ENCODE data around the gene ALG9.

The ALG9 gene

DNA sequence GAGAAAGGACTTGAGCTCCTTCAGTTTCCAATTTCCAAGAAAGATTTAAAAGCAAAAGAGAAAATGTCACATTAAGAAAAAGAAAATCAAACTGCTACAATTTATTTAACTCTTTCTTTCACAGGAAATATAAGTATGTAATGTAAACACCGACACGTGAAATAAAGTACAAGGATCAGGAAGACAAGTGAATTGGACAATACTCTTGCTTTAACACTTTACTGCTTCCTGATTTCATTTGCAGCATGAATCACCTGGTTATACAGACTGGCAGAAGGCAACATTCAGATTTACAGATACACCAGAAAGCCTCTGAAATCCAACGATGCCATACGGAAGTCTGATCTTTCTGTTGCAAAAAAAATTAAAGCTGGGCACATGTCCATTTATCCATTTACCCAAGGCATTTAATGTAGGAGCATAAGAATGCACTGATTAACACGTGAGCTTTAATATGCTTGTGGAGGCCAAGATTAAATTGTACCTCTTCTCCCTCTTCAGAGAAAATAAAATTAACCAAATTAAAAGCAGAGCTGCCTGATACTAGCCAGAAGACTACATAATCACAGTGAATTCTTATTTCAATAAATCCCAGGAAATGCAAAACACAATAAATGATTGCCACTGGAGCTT, 89.2 kb downstream of the ALG9 start:
- TF ChIP-seq CTCF (IDR thresholded peaks at IDR 0.05; ENCODE audit: control insufficient read depth, extremely low read depth, insufficient read depth), result no peak
- no peak overlapping the region for H3K4me3 ChIP-seq (ENCODE audit: low read depth, low read length)
- no peak for DNase-seq (ENCODE audit: low read depth)

- no peak overlapping the region for H3K4me3 ChIP-seq (ENCODE audit: low read depth, low read length)
- TF ChIP-seq CTCF (IDR thresholded peaks at IDR 0.05; ENCODE audit: control insufficient read depth, extremely low read depth, insufficient read depth), result no peak
- DNase-seq (ENCODE audit: low read depth), result no peak
Observed at GRCh38 chr11:111779118-111779517, 92.3 kb downstream of the ALG9 start.

GRCh38 chr11:111778047-111778558, 93.3 kb downstream of the ALG9 start:
- no peak for TF ChIP-seq CTCF (IDR thresholded peaks at IDR 0.05; ENCODE audit: control insufficient read depth, extremely low read depth, insufficient read depth)
- no peak for DNase-seq (ENCODE audit: low read depth)
- no peak overlapping the region for H3K4me3 ChIP-seq (ENCODE audit: low read depth, low read length)

DNA sequence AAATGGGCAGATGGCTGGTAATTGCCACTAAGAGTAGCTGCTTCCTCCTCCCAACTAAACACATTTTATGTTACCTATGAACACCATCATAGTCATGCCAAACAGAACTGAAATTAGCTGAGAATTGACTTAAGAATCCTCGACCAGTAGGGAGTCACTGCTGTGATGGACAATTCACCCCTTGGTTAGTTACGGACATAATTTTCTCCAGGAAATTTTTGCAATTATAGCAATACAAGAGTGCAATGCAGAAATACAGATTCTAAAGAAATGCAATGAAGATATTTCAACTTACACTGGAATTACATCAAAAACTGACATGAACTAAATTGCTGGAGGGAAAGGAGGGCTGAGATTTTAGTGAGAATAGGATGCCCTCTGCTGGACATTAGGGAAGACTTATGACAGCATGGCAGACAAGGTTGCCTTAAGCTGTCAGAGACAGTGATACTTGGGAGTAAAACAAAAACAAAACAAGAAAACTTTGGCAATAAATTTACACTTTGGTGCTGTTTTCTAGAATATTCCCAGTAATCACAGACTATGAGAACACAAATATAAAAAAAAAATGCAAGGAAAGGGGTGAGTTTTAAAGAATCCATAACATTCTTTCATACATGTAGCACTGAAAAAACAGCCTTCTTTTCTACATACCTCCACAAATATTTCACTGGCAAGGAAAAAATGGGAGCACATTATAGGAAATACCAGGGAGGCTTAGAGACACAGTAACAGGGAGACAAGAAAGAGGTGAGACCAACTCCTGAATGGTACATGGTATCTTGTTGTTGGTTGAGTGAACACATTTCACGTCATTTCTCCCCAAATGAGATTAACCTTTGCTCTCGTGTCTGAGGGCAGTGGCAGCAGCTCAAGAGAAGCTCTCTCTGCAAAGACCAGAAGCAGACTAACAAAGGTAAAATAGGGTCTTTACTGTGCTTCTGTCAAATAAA, 94.0 kb downstream of the ALG9 start:
- TF ChIP-seq CTCF (IDR thresholded peaks at IDR 0.05; ENCODE audit: control insufficient read depth, extremely low read depth, insufficient read depth), result peak; percentile 84

DNA sequence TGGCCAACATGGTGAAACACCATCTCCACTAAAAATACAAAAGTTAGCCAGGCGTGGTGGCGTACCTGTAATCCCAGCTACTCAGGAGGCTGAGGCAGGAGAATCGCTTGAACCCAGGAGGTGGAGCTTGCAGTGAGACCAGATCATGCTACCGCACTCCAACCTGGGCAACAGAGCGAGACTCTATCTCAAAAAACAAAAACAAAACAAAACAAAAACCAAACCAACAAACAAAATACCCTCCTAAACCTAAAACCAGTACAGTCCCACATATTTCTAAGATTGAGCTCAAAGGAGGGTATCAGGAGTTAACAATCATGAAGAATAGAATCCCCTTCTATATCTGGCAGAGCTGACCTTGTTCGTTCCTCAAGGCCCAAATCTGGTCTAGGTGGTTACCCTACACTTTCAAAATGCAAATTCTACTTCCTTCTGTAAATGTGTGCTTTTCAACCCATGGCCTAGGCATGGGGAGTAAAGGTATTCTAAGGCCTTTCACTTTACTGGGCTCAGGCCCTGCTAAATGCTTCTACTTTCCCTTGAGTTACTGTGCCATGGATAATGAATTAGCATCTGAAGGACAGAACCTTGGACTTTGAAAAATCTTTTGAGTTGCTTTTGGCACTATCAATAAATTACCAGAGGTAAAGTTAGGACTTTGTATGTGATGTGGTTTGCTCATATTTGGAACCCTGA, 94.8 kb downstream of the ALG9 start:
- TF ChIP-seq CTCF (IDR thresholded peaks at IDR 0.05; ENCODE audit: control insufficient read depth, extremely low read depth, insufficient read depth), result no peak
- DNase-seq (ENCODE audit: low read depth), result no peak
- H3K4me3 ChIP-seq (ENCODE audit: low read depth, low read length), result no peak overlapping the region

More for the DNA sequence above, 94.0 kb downstream of the ALG9 start:
- no peak overlapping the region for H3K4me3 ChIP-seq (ENCODE audit: low read depth, low read length)
- DNase-seq (ENCODE audit: low read depth), result peak; percentile 50

- H3K4me3 ChIP-seq (ENCODE audit: low read depth, low read length), result no peak overlapping the region
- TF ChIP-seq CTCF (IDR thresholded peaks at IDR 0.05; ENCODE audit: control insufficient read depth, extremely low read depth, insufficient read depth), result no peak
- no peak for DNase-seq (ENCODE audit: low read depth)
Observed at GRCh38 chr11:111774955-111775710, 96.2 kb downstream of the ALG9 start.
